NCI-H2107 (cell line): ENCODE results near the gene GPRC5C.
A peak's percentile ranks its signal among the peaks of the same experiment; 100 is the strongest.

ENCODE experiments used
- DNase-seq: peaks from one replicate; lab custom pipeline; 2025; lab: John Stamatoyannopoulos, UW

Gene GPRC5C

GRCh38 chr17:74407384-74407783 is 24.5 kb upstream of the GPRC5C start:
- DNase-seq: no peak

- no peak for DNase-seq
Measured at GRCh38 chr17:74408262-74408661, 23.6 kb upstream of the GPRC5C start.

GRCh38 chr17:74408815-74409214 is 23.1 kb upstream of the GPRC5C start:
- peak; percentile 50 for DNase-seq

- no peak for DNase-seq
Measured at GRCh38 chr17:74410001-74410443, 21.9 kb upstream of the GPRC5C start.

GRCh38 chr17:74412581-74412980 is 19.3 kb upstream of the GPRC5C start:
- DNase-seq: no peak

GRCh38 chr17:74413491-74413890 is 18.4 kb upstream of the GPRC5C start:
- no peak for DNase-seq

GRCh38 chr17:74414510-74414909 is 17.4 kb upstream of the GPRC5C start:
- DNase-seq: no peak

GRCh38 chr17:74415608-74416396 is 16.1 kb upstream of the GPRC5C start:
- no peak for DNase-seq

GRCh38 chr17:74417178-74418045 is 14.5 kb upstream of the GPRC5C start:
- DNase-seq: no peak

GRCh38 chr17:74419928-74420411 is 11.9 kb upstream of the GPRC5C start:
- no peak for DNase-seq

- no peak for DNase-seq
Measured at GRCh38 chr17:74424117-74424516, 7.8 kb upstream of the GPRC5C start.

- DNase-seq: no peak
Measured at GRCh38 chr17:74424657-74425056, 7.2 kb upstream of the GPRC5C start.

- no peak for DNase-seq
Measured at GRCh38 chr17:74426551-74427047, 5.3 kb upstream of the GPRC5C start.

- no peak for DNase-seq
Measured at GRCh38 chr17:74427048-74427762, 4.7 kb upstream of the GPRC5C start.

- DNase-seq: no peak
Measured at GRCh38 chr17:74427763-74428153, 4.1 kb upstream of the GPRC5C start.

GRCh38 chr17:74429604-74430384 is 2.1 kb upstream of the GPRC5C start:
- DNase-seq: no peak

- no peak for DNase-seq
Measured at GRCh38 chr17:74430385-74430705, 1.5 kb upstream of the GPRC5C start.

- DNase-seq: peak; percentile 52
Measured at GRCh38 chr17:74430706-74431567, 951 bp upstream of the GPRC5C start.

- DNase-seq: no peak
Measured at GRCh38 chr17:74432424-74432690, 469 bp downstream of the GPRC5C start.

GRCh38 chr17:74432766-74433391 is 991 bp downstream of the GPRC5C start:
- no peak for DNase-seq
